SK-N-SH (cell line): ENCODE data around the gene VEZF1. TPM values are rescaled to one million over a fixed set of nuclear protein-coding genes. Genes with fewer than 3 reads are reported as not detected.

Experiments used
- CTCF ChIA-PET: fragments of 300-600, 350-600 bp; formaldehyde crosslinking; extraction: SDS; loops from one replicate; lab custom pipeline; 2021; lab: Yijun Ruan, JAX
- POLR2A ChIA-PET: fragments of 350-600 bp; sonication (Branson Sonifier 250); formaldehyde crosslinking; extraction: SDS; loops from one replicate; lab custom pipeline; 2020; ENCODE audit warnings: antibody characterized with exemption, inconsistent platforms; lab: Yijun Ruan, JAX
- DNase-seq: peaks from one replicate; pipeline ENCODE4 v3.0.0; 2012
- H2AFZ ChIP-seq: fragments of 200-600 bp; sonication (generic); 2 replicates; pipeline ENCODE4 v1.8.1; 2016; ENCODE audit warnings: antibody characterized with exemption, mild to moderate bottlenecking, low read depth
- H3F3A ChIP-seq: fragments of 200-600 bp; sonication (generic); replicated peaks from 2 replicates; pipeline ENCODE3; 2016; ENCODE audit warnings: antibody characterized with exemption, mild to moderate bottlenecking; ENCODE audit not compliant: insufficient read depth
- H3K27ac ChIP-seq, 2 experiments: fragments of 200-500 bp in 1 of 2; fragments of 200-600 bp in 1 of 2; sonication (Bioruptor generic) in 1 of 2; sonication (generic), shearing (Covaris generic) in 1 of 2; 2 replicates each; pipeline versions ENCODE4 v1.5.1 to v1.6.1; 2014 to 2016; ENCODE audit warnings: low read depth in 2 of 2, inconsistent platforms in 1 of 2, low read length in 1 of 2, mild to moderate bottlenecking in 1 of 2, mixed read lengths in 1 of 2
- H3K27me3 ChIP-seq: fragments of 200-600 bp; sonication (generic), shearing (Covaris generic); 2 replicates; pipeline ENCODE4 v1.6.1; 2016; ENCODE audit warnings: mixed run types; ENCODE audit not compliant: insufficient read depth
- H3K36me3 ChIP-seq, 2 experiments: fragments of 200-500 bp in 1 of 2; fragments of 200-600 bp in 1 of 2; sonication (Bioruptor generic) in 1 of 2; sonication (generic) in 1 of 2; replicated peaks in 1 of 2; 2 replicates each; pipeline versions ENCODE3 to v1.5.1; 2014 to 2016; ENCODE audit warnings: low read length in 1 of 2, mild to moderate bottlenecking in 1 of 2; ENCODE audit not compliant: insufficient read depth in 2 of 2, control insufficient read depth in 1 of 2
- H3K4me1 ChIP-seq, 2 experiments: fragments of 200-500 bp in 1 of 2; fragments of 200-600 bp in 1 of 2; sonication (Bioruptor generic) in 1 of 2; sonication (generic), shearing (Covaris generic) in 1 of 2; 2 replicates each; pipeline versions ENCODE4 v1.5.1 to v1.6.1; 2014 to 2016; ENCODE audit warnings: low read depth in 1 of 2, low read length in 1 of 2, mixed run types in 1 of 2; ENCODE audit not compliant: insufficient read depth in 2 of 2, control insufficient read depth in 1 of 2
- H3K4me2 ChIP-seq: fragments of 200-600 bp; sonication (generic), shearing (Covaris generic); 2 replicates; pipeline ENCODE4 v1.6.1; 2017; ENCODE audit warnings: mixed run types
- H3K4me3 ChIP-seq, 2 experiments: fragments of 200-500 bp in 1 of 2; fragments of 200-600 bp in 1 of 2; sonication (Bioruptor generic) in 1 of 2; sonication (generic), shearing (Covaris generic) in 1 of 2; 2 replicates each; pipeline versions ENCODE4 v1.5.1 to v1.8.1; 2014 to 2016; ENCODE audit warnings: low read depth in 2 of 2, inconsistent platforms in 1 of 2, low read length in 1 of 2, mild to moderate bottlenecking in 1 of 2, mixed read lengths in 1 of 2, moderate library complexity in 1 of 2
- H3K79me2 ChIP-seq: fragments of 200-600 bp; sonication (generic); 2 replicates; pipeline ENCODE4 v1.8.1; 2017; ENCODE audit warnings: mild to moderate bottlenecking; ENCODE audit not compliant: insufficient read depth
- H3K9ac ChIP-seq: fragments of 200-600 bp; sonication (generic); 2 replicates; pipeline ENCODE4 v1.6.1; 2017; ENCODE audit warnings: mixed run types
- H3K9me2 ChIP-seq: fragments of 200-600 bp; sonication (generic); 2 replicates; pipeline ENCODE4 v1.6.1; 2017; ENCODE audit warnings: mixed run types
- H3K9me3 ChIP-seq: fragments of 200-600 bp; sonication (generic); 2 replicates; pipeline ENCODE4 v1.6.1; 2017; ENCODE audit warnings: mixed run types, mild to moderate bottlenecking, moderate library complexity
- H4K20me1 ChIP-seq: fragments of 200-600 bp; sonication (generic); 2 replicates; pipeline ENCODE4 v1.6.1; 2017; ENCODE audit warnings: mild to moderate bottlenecking, mixed run types; ENCODE audit not compliant: insufficient read depth
- ELF1 ChIP-seq: IDR thresholded peaks from 2 replicates; pipeline ENCODE4 v1.4.0; 2012
- EP300 ChIP-seq, 2 experiments: IDR thresholded peaks; 2 replicates each; pipeline versions ENCODE4 v1.4.0 to v1.6.1; 2012; ENCODE audit warnings: borderline replicate concordance in 1 of 2, low read depth in 1 of 2, low read length in 1 of 2
- EZH2phosphoT487 ChIP-seq: fragments of 200-600 bp; sonication (generic); IDR thresholded peaks from 2 replicates; pipeline ENCODE4 v1.6.1; 2017; ENCODE audit warnings: low read depth, mixed run types, mild to moderate bottlenecking, antibody characterized with exemption, moderate library complexity, borderline replicate concordance
- FOSL2 ChIP-seq: IDR thresholded peaks from 2 replicates; pipeline ENCODE4 v1.4.0; 2012; ENCODE audit warnings: low read depth, mild to moderate bottlenecking, moderate library complexity, borderline replicate concordance
- FOXJ3 ChIP-seq: sonication (generic); formaldehyde crosslinking; IDR thresholded peaks from 2 replicates; pipeline ENCODE4 v1.5.1; 2020; ENCODE audit warnings: mild to moderate bottlenecking, missing genetic modification reagents
- FOXM1 ChIP-seq: IDR thresholded peaks from 2 replicates; pipeline ENCODE4 v1.4.0; 2012; ENCODE audit warnings: low read depth, mild to moderate bottlenecking
- GABPA ChIP-seq: IDR thresholded peaks from 2 replicates; pipeline ENCODE4 v1.4.0; 2012; ENCODE audit warnings: low read depth, mild to moderate bottlenecking
- GATA2 ChIP-seq: sonication (generic); formaldehyde crosslinking; IDR thresholded peaks from 2 replicates; pipeline ENCODE4 v1.5.0; 2020; ENCODE audit warnings: mild to moderate bottlenecking, missing genetic modification reagents
- MXI1 ChIP-seq: IDR thresholded peaks from 2 replicates; pipeline ENCODE4 v1.6.1; 2012; ENCODE audit warnings: mild to moderate bottlenecking, low read depth, low read length, improper control_type of control experiment
- NFIC ChIP-seq: IDR thresholded peaks from 2 replicates; pipeline ENCODE4 v1.4.0; 2012; ENCODE audit warnings: borderline replicate concordance
- NRF1 ChIP-seq: IDR thresholded peaks from 2 replicates; pipeline ENCODE4 v1.6.1; 2012; ENCODE audit warnings: low read depth, mild to moderate bottlenecking, low read length
- POLR2AphosphoS5 ChIP-seq: IDR thresholded peaks from 2 replicates; pipeline ENCODE4 v1.6.1; 2012; ENCODE audit warnings: low read depth, low read length
- SIN3A ChIP-seq: IDR thresholded peaks from 2 replicates; pipeline ENCODE4 v1.6.1; 2012; ENCODE audit warnings: low read depth, mild to moderate bottlenecking, low read length, moderate library complexity, borderline replicate concordance
- TCF12 ChIP-seq: IDR thresholded peaks from 2 replicates; pipeline ENCODE4 v1.4.0; 2012
- WGBS: methylation state at CpG from one replicate; pipeline ENCODE4 v1.1.6; 2017; ENCODE audit warnings: low lambda C conversion rate; 5-methylcytosine and 5-hydroxymethylcytosine counted together
- polyA plus RNA-seq, 3 experiments: library from polyadenylated mRNA; depleted of rRNA; stranded (reverse); fragments of >200 nt; gene quantifications; 2 replicates each; pipeline ENCODE4 v1.2.3, GENCODE V29; 2012
- TF ChIP-seq, protein P1 (sequence below): IDR thresholded peaks from 2 replicates; pipeline ENCODE4 v1.4.0; 2012; ENCODE audit warnings: low read depth
- TF ChIP-seq, protein P2 (sequence below): IDR thresholded peaks from 2 replicates; pipeline ENCODE4 v1.4.0; 2012; ENCODE audit warnings: low read depth, borderline replicate concordance
- TF ChIP-seq, protein P3 (sequence below): IDR thresholded peaks from 2 replicates; pipeline ENCODE4 v1.6.1; 2012; ENCODE audit warnings: mild to moderate bottlenecking, low read depth, low read length, moderate library complexity
- TF ChIP-seq, protein P4 (sequence below): IDR thresholded peaks from 2 replicates; pipeline ENCODE4; 2012

VEZF1 gene
- polyA plus RNA-seq, 1 of the 3 experiments (the other 2 are of a cell fraction) = 35.1 TPM

- Histone ChIP-seq H3K4me3 (no peak overlapping the region), H3K9me2 (no peaks in the 10 kb centered on the region), H3K4me1 (peaks cover 22 to 24% of the 10 kb centered on the region in 2 experiments; a peak in 3 of 4 replicates), H4K20me1 (peaks cover 11% of the 10 kb centered on the region; the same call in 1 of the 2 replicates), H3K9me3 (no peaks in the 10 kb centered on the region), H3K9ac (no peak overlapping the region; the same call in 1 of the 2 replicates), H3K36me3 (no peaks in the 10 kb centered on the region), H3K4me2 (peak overlapping the region; percentile 63), H3K27ac (peak overlapping the region; percentile 7 to 47; a peak in 1 of 4 replicates), H2AFZ (no peak overlapping the region), H3F3A (peaks cover 9% of the 10 kb centered on the region), H3K27me3 (no peaks in the 10 kb centered on the region), H3K79me2 (peaks cover 97% of the 10 kb centered on the region)
- DNase-seq = peak; percentile 45
- CTCF ChIA-PET = interaction anchor here (0.9 to 3.7 kb wide), 12 partner anchors 9 to 73 kb away, joined by 3 to 25 read pairs (median 5); partner anchors contain the start of gene CUEDC1
- POLR2A ChIA-PET = no interaction called here
- TF ChIP-seq TCF12 = peak; percentile 51
- TF ChIP-seq, protein P1, sequence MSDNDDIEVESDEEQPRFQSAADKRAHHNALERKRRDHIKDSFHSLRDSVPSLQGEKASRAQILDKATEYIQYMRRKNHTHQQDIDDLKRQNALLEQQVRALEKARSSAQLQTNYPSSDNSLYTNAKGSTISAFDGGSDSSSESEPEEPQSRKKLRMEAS = peak; percentile 66; the same call in 1 of the 2 replicates
- TF ChIP-seq SIN3A = peak; percentile 54; the same call in 1 of the 2 replicates
- TF ChIP-seq NFIC = peak; percentile 85
- no peak for TF ChIP-seq MXI1
- 66% methylated on average over 5 of the region's 5 CpGs for WGBS
Measured at GRCh38 chr17:57927048-57927723, 60.9 kb downstream of the VEZF1 start.

DNA sequence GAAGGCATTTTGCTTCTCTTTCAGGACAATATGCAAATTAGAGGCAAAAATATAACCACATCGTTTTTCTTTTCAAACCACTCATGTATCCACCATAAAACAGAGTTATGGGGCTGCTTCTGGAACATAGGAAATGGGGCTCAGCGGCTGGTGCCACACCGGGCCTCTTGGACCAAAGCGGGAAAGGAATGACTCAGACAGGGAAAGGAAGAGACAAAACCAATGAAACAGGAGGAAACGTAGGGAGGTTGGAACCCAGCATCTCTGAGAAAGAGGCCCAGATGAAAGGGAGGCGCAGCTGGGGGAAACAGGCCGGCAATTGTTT, 61.4 kb downstream of the VEZF1 start:
- CTCF ChIA-PET = interaction anchor here (1.1 to 3.7 kb wide), 8 partner anchors 11 to 73 kb away, joined by 3 to 25 read pairs (median 7); partner anchors contain the start of gene CUEDC1
- peaks cover 9% of the 10 kb centered on the region for H3F3A ChIP-seq
- no peak overlapping the region for H2AFZ ChIP-seq
- no peaks in the 10 kb centered on the region for H3K9me2 ChIP-seq
- peaks cover 98% of the 10 kb centered on the region for H3K79me2 ChIP-seq
- peak overlapping the region; percentile 63 for H3K4me2 ChIP-seq
- H3K27me3 ChIP-seq = no peaks in the 10 kb centered on the region
- H3K4me1 ChIP-seq = peaks cover 22 to 24% of the 10 kb centered on the region in 2 experiments; a peak in 3 of 4 replicates
- peak overlapping the region in 1 of 2 experiments; percentile 47; a peak in 1 of 4 replicates for H3K27ac ChIP-seq
- no peak for DNase-seq
- H4K20me1 ChIP-seq = peaks cover 11% of the 10 kb centered on the region; the same call in 1 of the 2 replicates
- WGBS = 89% methylated on average over 7 of the region's 7 CpGs
- no peaks in the 10 kb centered on the region for H3K36me3 ChIP-seq
- POLR2A ChIA-PET = no interaction called here
- no peak overlapping the region; the same call in 1 of the 2 replicates for H3K9ac ChIP-seq
- H3K4me3 ChIP-seq = no peak overlapping the region
- H3K9me3 ChIP-seq = no peaks in the 10 kb centered on the region
- TF ChIP-seq, protein P2, sequence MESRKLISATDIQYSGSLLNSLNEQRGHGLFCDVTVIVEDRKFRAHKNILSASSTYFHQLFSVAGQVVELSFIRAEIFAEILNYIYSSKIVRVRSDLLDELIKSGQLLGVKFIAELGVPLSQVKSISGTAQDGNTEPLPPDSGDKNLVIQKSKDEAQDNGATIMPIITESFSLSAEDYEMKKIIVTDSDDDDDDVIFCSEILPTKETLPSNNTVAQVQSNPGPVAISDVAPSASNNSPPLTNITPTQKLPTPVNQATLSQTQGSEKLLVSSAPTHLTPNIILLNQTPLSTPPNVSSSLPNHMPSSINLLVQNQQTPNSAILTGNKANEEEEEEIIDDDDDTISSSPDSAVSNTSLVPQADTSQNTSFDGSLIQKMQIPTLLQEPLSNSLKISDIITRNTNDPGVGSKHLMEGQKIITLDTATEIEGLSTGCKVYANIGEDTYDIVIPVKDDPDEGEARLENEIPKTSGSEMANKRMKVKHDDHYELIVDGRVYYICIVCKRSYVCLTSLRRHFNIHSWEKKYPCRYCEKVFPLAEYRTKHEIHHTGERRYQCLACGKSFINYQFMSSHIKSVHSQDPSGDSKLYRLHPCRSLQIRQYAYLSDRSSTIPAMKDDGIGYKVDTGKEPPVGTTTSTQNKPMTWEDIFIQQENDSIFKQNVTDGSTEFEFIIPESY = no peak
- TF ChIP-seq GABPA (no peak), EZH2phosphoT487 (no peak), NFIC (no peak), POLR2AphosphoS5 (no peak), TCF12 (no peak), FOXM1 (no peak), EP300 (IDR thresholded peaks at IDR 0.05; ENCODE audit: borderline replicate concordance in 1 of 2, low read depth in 1 of 2, low read length in 1 of 2) (no peak), MXI1 (no peak), FOSL2 (no peak), ELF1 (no peak), NRF1 (no peak), GATA2 (no peak), FOXJ3 (CRISPR knock-in tag) (no peak)
- TF ChIP-seq, protein P1 = no peak
- TF ChIP-seq, protein P3, sequence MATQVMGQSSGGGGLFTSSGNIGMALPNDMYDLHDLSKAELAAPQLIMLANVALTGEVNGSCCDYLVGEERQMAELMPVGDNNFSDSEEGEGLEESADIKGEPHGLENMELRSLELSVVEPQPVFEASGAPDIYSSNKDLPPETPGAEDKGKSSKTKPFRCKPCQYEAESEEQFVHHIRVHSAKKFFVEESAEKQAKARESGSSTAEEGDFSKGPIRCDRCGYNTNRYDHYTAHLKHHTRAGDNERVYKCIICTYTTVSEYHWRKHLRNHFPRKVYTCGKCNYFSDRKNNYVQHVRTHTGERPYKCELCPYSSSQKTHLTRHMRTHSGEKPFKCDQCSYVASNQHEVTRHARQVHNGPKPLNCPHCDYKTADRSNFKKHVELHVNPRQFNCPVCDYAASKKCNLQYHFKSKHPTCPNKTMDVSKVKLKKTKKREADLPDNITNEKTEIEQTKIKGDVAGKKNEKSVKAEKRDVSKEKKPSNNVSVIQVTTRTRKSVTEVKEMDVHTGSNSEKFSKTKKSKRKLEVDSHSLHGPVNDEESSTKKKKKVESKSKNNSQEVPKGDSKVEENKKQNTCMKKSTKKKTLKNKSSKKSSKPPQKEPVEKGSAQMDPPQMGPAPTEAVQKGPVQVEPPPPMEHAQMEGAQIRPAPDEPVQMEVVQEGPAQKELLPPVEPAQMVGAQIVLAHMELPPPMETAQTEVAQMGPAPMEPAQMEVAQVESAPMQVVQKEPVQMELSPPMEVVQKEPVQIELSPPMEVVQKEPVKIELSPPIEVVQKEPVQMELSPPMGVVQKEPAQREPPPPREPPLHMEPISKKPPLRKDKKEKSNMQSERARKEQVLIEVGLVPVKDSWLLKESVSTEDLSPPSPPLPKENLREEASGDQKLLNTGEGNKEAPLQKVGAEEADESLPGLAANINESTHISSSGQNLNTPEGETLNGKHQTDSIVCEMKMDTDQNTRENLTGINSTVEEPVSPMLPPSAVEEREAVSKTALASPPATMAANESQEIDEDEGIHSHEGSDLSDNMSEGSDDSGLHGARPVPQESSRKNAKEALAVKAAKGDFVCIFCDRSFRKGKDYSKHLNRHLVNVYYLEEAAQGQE = no peak
- TF ChIP-seq, protein P4, sequence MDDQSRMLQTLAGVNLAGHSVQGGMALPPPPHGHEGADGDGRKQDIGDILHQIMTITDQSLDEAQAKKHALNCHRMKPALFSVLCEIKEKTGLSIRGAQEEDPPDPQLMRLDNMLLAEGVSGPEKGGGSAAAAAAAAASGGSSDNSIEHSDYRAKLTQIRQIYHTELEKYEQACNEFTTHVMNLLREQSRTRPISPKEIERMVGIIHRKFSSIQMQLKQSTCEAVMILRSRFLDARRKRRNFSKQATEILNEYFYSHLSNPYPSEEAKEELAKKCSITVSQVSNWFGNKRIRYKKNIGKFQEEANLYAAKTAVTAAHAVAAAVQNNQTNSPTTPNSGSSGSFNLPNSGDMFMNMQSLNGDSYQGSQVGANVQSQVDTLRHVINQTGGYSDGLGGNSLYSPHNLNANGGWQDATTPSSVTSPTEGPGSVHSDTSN = no peak
